Aorta (tissue), 5 donors: ENCODE data around the gene TNRC6A. TPM values are rescaled to one million over a fixed set of nuclear protein-coding genes. Genes with fewer than 3 reads are reported as not detected.

Source experiments
- ATAC-seq: fragments of 200-7000 bp; cut with Tn5 transposase; one replicate; pipeline ENCODE4 v1.9.1; 2022; ENCODE audit warnings: moderate library complexity; ENCODE audit not compliant: low FRiP score
- DNase-seq, 2 donors: peaks; one replicate each; pipeline ENCODE4 v3.0.0-alpha.2; 2020
- H3K27ac ChIP-seq, 2 donors: one replicate each; pipeline ENCODE4 v1.5.1; 2013; ENCODE audit warnings: low read length in 2 of 2, mild to moderate bottlenecking in 2 of 2, moderate library complexity in 2 of 2, control low read depth in 1 of 2, inconsistent platforms in 1 of 2, low read depth in 1 of 2
- H3K27me3 ChIP-seq, 2 donors: one replicate each; pipeline ENCODE4 v1.6.1; 2013; ENCODE audit warnings: control low read depth in 1 of 2, low read length in 1 of 2, mild to moderate bottlenecking in 1 of 2, moderate library complexity in 1 of 2; ENCODE audit not compliant: insufficient read depth in 2 of 2, control insufficient read depth in 1 of 2
- H3K36me3 ChIP-seq, 2 donors: one replicate each; pipeline ENCODE4 v1.6.1; 2013; ENCODE audit warnings: control low read depth in 1 of 2, low read length in 1 of 2, mild to moderate bottlenecking in 1 of 2; ENCODE audit not compliant: insufficient read depth in 2 of 2, control insufficient read depth in 1 of 2
- H3K4me1 ChIP-seq, 2 donors: one replicate each; pipeline ENCODE4 v1.6.1; 2013; ENCODE audit warnings: low read length in 2 of 2, control low read depth in 1 of 2, mild to moderate bottlenecking in 1 of 2, moderate library complexity in 1 of 2; ENCODE audit not compliant: insufficient read depth in 2 of 2, control insufficient read depth in 1 of 2
- H3K4me3 ChIP-seq, 2 donors: one replicate each; pipeline ENCODE4 v1.5.1; 2013; ENCODE audit warnings: low read length in 2 of 2, control low read depth in 1 of 2, mild to moderate bottlenecking in 1 of 2
- H3K9me3 ChIP-seq: one replicate; pipeline ENCODE4 v1.6.1; 2013; ENCODE audit warnings: mild to moderate bottlenecking, low read length; ENCODE audit not compliant: control insufficient read depth
- WGBS, 2 donors: extraction: QIAGEN DNeasy Blood & Tissue Kit; methylation state at CpG; one replicate each; pipeline ENCODE4 v1.1.7; 2013; 5-methylcytosine and 5-hydroxymethylcytosine counted together
- intact Hi-C, 2 donors: fragments of 100-400 bp; cut with DNase I; formaldehyde crosslinking; loops; one replicate each; pipeline versions ENCODE4 v1.14.2 to v1.15.0; 2022
- polyA plus RNA-seq, 2 donors: library from polyadenylated mRNA; stranded (reverse); fragments of 200-250 nt; gene quantifications; one replicate each; pipeline ENCODE4 v1.2.3, GENCODE V29; 2013
- total RNA-seq, 2 donors: library from RNA; stranded (reverse); fragmentation: NEBNext Ultra II Directional; extraction: Animal tissue kit (Norgen Biotek cat#: 25700); gene quantifications; one replicate each; pipeline ENCODE4 v1.2.1, GENCODE V29; 2021
- donor health status: healthy with polysubstance abuse.
- donor health status: Bipolar disorder and iron deficiency.
- donor health status: DM: no; HTN: no; CAD: no.
- donor health status: DM: no; HTN: no; CAD: no.
- donor health status: DM: yes; HTN: yes; CAD: no.

TNRC6A gene
- total and polyA plus RNA-seq, 4 donors: 8.8 to 98.3 (median 52.3) TPM

DNA sequence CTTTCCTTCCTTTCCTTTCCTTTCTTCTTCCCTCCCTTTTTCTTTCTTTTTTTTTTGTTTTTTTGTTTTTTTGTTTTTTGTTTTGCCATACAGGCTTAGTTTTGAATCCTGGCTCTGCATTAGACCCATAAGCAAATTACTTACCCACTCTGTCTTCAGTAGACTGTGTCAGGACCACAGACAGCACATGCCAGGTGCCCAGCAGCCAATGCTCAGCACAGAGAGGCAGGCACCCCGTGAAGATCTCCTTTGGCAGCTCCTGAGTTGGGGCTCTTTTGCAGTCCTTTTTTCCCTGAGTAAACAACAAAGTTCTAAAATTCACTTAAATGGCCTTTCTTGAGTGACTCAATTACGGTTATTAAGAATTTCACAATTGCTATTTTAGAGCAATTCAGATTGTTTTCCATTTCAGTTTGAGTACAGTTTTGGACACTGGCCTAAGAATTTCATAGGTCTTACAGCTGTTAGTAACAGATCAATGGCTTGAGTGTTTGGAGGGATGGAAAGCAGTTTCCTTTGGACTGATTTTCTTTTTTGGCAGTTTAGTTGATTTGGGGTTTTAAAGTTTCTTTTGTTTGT is 90.1 kb downstream of the TNRC6A start:
- ATAC-seq (no peak), DNase-seq (no peak)
- Histone ChIP-seq H3K36me3 (peaks cover 7 to 15% of the 10 kb centered on the region in 2 donors), H3K27ac (no peak overlapping the region), H3K27me3 (no peaks in the 10 kb centered on the region), H3K4me1 (no peaks in the 10 kb centered on the region), H3K4me3 (no peak overlapping the region), H3K9me3 (no peaks in the 10 kb centered on the region)
- intact Hi-C loops: no loop called here
- 53 to 55% methylated on average over 2 of the region's 2 CpGs for WGBS, 2 donors

DNA sequence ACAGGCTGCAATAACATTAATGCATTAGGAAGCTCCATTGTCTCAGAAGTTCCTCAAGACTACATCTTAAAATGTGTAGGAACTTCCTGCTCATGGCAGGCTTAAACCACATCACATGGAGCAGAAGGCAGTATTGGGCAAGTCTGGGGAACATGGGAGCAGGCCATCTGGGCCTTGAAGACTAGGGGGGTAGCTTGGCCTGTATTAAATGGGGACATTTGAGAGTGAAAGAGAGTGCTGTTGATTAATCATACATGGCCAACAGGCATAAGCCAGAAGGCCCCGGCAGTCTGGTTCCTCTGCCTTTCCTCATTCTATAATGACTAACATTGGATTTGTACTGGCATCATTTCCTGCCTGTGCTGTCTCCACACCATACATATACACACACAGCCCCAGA is 91.1 kb downstream of the TNRC6A start:
- no peaks in the 10 kb centered on the region for H3K27me3 ChIP-seq
- peaks cover 4 to 14% of the 10 kb centered on the region in 2 donors for H3K36me3 ChIP-seq
- no peaks in the 10 kb centered on the region for H3K9me3 ChIP-seq
- no peaks in the 10 kb centered on the region for H3K4me1 ChIP-seq
- H3K4me3 ChIP-seq: no peak overlapping the region
- 57 to 58% methylated on average over 1 of the region's 1 CpG for WGBS, 2 donors
- ATAC-seq (no peak), DNase-seq (no peak)
- intact Hi-C loops: no loop called here
- H3K27ac ChIP-seq: peak overlapping the region in 1 of 2 donors; percentile 24

DNA sequence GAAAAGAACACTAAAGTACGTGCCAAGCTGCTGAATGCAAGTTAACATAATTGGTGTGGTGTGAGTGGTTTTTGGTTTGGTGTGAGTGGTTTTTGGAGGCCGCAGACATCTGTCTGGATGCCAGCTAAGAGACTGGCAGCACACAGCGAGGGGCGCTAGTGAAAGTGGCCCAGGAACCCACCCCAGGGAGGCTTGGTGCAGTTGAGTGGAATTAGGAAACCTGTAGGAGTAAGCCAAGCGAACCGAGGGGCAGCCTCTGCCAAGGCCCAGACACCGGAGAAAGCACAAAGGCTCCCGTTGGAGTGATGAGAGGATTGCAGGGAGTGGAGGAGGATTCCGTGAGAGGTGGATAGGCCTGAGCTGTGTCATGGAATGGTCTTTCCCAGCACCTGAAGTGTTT is 91.7 kb downstream of the TNRC6A start:
- H3K9me3 ChIP-seq: no peaks in the 10 kb centered on the region
- H3K27me3 ChIP-seq: no peaks in the 10 kb centered on the region
- no peak overlapping the region for H3K27ac ChIP-seq
- no peak overlapping the region for H3K4me3 ChIP-seq
- no peak for ATAC-seq
- peaks cover 4 to 12% of the 10 kb centered on the region in 2 donors for H3K36me3 ChIP-seq
- WGBS, 2 donors: 68% methylated on average over 9 of the region's 9 CpGs
- DNase-seq: no peak
- no peaks in the 10 kb centered on the region for H3K4me1 ChIP-seq
- intact Hi-C loops: no loop called here

DNA sequence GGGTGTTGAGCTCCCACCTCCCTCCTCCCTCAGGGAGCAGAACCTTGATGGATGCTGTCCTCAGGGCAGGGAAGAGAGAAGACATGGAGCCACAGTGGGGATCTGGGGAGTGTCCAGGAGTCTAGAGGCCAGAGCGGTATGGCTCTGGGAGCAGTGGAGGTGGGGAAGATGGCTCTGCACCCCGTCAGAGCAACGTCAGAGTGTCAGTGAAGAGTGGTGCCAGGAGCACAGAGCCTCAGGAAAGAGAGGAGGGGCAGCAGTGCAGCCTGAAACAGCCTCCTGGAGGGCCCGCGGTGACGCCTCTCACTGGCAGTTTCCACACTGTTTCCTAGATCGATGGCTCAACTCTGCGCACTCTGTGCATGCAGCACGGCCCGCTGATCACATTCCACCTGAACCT is 93.1 kb downstream of the TNRC6A start:
- WGBS, 2 donors: 87% methylated on average over 10 of the region's 10 CpGs
- Histone ChIP-seq H3K4me3 (no peak overlapping the region), H3K27me3 (no peaks in the 10 kb centered on the region), H3K27ac (no peak overlapping the region), H3K9me3 (no peaks in the 10 kb centered on the region), H3K36me3 (peaks cover 3 to 12% of the 10 kb centered on the region in 2 donors), H3K4me1 (no peaks in the 10 kb centered on the region)
- DNase-seq (no peak), ATAC-seq (no peak)
- intact Hi-C loops: no loop called here

DNA sequence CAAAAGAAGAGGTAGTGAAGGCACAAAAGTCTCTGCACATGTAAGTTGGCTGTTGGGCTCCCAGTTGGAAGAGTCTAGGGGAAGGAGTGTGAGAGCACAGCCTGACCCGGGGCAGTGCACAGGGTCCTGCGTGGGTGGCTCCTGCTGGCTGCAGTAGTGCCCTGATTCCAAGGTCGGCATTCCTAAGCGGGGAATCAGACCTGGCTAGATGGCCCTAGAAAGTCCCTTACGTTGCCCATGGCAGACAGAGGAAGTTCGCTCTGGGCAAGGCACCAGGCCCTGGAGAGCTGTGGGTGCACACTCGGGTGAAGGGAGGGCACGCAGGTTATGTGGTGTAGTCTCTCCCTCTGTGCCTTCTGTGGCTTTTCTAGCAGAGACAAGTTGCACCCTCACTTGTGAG is 93.5 kb downstream of the TNRC6A start:
- ATAC-seq (no peak), DNase-seq (no peak)
- Histone ChIP-seq H3K27me3 (no peaks in the 10 kb centered on the region), H3K36me3 (peaks cover 3 to 11% of the 10 kb centered on the region in 2 donors), H3K27ac (no peak overlapping the region), H3K4me3 (no peak overlapping the region), H3K4me1 (no peaks in the 10 kb centered on the region), H3K9me3 (no peaks in the 10 kb centered on the region)
- intact Hi-C loops: no loop called here
- WGBS, 2 donors: 60 to 76% methylated on average over 8 of the region's 8 CpGs

DNA sequence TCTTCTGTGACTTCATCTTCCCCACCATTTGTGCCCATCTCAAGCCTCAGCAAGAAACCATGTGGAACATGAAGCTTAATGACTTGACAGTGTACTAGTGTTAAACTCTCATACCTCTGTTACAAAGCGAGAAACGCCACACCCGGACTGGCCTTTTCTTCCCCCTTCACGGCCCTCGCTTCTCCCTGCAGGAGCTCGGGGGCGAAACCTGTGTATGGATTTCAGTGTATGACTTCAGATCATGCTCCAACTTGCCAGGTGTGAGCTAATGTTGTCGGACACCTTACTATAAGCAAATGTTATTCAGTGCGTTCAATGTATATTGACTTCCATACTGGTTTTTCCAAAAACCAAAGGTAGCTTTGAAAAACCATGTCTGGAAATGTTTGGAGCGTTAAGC is 96.2 kb downstream of the TNRC6A start:
- 79 to 86% methylated on average over 10 of the region's 10 CpGs for WGBS, 2 donors
- no peak overlapping the region for H3K4me3 ChIP-seq
- no peak overlapping the region for H3K27ac ChIP-seq
- intact Hi-C loops: no loop called here
- ATAC-seq (no peak), DNase-seq (no peak)
- no peaks in the 10 kb centered on the region for H3K27me3 ChIP-seq
- H3K36me3 ChIP-seq: peaks cover 3 to 9% of the 10 kb centered on the region in 2 donors
- no peaks in the 10 kb centered on the region for H3K4me1 ChIP-seq
- no peaks in the 10 kb centered on the region for H3K9me3 ChIP-seq

DNA sequence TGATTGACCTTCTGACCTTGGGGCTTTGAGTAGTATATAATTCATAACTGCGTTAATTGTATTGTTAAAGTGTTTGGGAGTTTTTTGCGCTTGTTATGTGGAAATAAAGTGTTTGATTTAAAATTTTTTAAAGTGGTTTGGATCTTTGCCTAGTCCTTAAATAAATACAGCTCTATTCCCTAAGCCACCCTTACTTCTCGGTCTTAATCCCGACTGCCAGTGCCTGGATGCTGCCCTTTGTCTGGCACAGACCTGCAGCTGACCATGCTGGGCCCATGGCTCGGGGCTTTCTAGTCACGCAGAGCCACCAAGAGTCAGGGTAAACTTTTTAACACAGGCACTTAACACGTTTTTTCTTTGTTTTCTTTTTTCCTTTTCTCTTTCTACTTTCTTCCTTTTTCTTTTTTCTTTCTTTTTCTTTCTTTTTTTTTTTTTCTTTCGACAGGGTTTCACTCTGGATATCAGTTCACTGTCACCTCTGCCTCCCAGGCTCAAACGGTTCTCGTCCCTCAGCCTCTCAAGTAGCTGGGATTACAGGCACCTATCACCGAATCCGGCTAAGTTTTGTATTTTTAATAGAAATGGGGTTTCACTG is 96.7 kb downstream of the TNRC6A start:
- peaks cover 3 to 9% of the 10 kb centered on the region in 2 donors for H3K36me3 ChIP-seq
- H3K27me3 ChIP-seq: no peaks in the 10 kb centered on the region
- no peak overlapping the region for H3K27ac ChIP-seq
- WGBS, 2 donors: 48 to 55% methylated on average over 12 of the region's 12 CpGs
- H3K4me1 ChIP-seq: no peaks in the 10 kb centered on the region
- H3K4me3 ChIP-seq: no peak overlapping the region
- H3K9me3 ChIP-seq: no peaks in the 10 kb centered on the region
- ATAC-seq (no peak), DNase-seq (no peak)
- intact Hi-C loops: no loop called here

DNA sequence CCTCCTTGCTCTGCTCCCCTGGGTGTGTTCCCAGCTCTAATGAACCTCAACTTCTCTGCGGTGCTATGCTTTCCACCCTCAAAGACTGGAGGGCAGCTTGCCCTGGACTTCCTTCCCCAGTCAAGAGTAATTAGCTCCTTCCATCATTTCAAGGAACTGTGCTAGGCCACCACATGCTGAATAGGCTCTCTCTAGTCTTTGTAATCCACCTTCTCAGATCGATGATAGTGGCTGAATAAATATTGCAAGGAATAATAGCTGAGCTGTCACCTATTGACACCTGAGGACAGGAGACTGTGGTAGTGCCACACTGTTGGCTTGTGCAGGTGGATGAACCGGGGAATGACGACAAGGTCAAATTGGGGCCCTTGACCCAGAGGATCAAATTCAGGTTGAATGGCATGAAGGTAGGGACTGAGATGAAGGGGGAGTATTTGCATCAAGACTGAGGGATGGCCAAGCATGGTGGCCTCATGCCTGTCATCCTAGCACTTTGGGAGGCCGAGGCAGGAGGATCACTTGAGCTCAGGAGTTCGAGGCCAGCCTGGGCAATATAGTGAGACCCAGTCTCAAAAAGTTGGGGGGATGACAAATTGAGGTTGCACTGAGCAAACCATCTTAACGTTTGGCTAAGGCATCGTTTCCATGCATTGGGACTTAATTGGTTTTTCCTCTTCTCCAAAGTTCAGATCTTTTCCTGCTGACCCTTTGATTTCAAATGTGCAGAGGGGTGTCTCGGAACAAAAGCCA is 97.5 kb downstream of the TNRC6A start:
- 95 to 96% methylated on average over 9 of the region's 9 CpGs for WGBS, 2 donors
- Histone ChIP-seq H3K9me3 (no peaks in the 10 kb centered on the region), H3K27ac (no peak overlapping the region), H3K36me3 (peaks cover 3 to 9% of the 10 kb centered on the region in 2 donors), H3K4me1 (no peaks in the 10 kb centered on the region), H3K27me3 (no peaks in the 10 kb centered on the region), H3K4me3 (no peak overlapping the region)
- intact Hi-C loops: no loop called here
- DNase-seq (no peak), ATAC-seq (no peak)

DNA sequence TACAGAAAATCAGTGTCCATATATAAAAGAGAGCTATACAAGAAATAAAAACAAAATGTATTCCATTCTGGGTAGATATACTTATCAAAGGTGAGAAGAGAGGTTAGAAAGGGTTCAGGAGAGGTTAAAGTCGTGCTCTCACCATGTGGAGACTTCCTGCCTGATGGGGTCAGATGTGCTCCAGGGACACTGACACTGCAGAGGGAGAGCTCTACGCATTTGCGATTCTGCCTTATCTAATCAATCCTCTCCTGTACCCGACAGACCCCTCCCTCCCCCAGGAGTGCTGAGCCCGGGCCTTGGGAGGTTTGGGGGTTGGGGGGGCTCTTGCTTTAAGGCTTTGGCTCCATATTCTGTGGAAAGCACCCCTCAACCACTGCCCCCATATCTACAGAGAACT is 99.7 kb downstream of the TNRC6A start:
- Histone ChIP-seq H3K36me3 (peaks cover 0 to 2% of the 10 kb centered on the region in 2 donors), H3K27me3 (no peaks in the 10 kb centered on the region), H3K9me3 (no peaks in the 10 kb centered on the region), H3K27ac (no peak overlapping the region), H3K4me3 (no peak overlapping the region), H3K4me1 (no peaks in the 10 kb centered on the region)
- DNase-seq (no peak), ATAC-seq (no peak)
- intact Hi-C loops: no loop called here
- 53 to 58% methylated on average over 5 of the region's 5 CpGs for WGBS, 2 donors
